ENCODE results near the gene SPTLC3. TPM values are rescaled to one million over a fixed set of nuclear protein-coding genes. Genes with fewer than 3 reads are reported as not detected.

The SPTLC3 gene
- total and polyA plus RNA-seq, 7 experiments from 2014 or later = 0.24 to 2.4 (median 0.73) TPM

GRCh38 chr20:13111249-13111911, 102.6 kb downstream of the SPTLC3 start:
- Histone ChIP-seq H3K4me1 (ENCODE audit: control insufficient read depth in 2 of 2, insufficient read depth in 2 of 2, low read length in 2 of 2) (no peaks in the 10 kb centered on the region), H3K27ac (ENCODE audit: low read depth, low read length) (no peak overlapping the region), H3K9me3 (ENCODE audit: control insufficient read depth in 2 of 3, low read length in 3 of 3) (no peaks in the 10 kb centered on the region), H3K4me3 (ENCODE audit: low read length) (no peak overlapping the region), H3K36me3 (ENCODE audit: control insufficient read depth in 2 of 3, insufficient read depth in 3 of 3, low read length in 3 of 3) (no peaks in the 10 kb centered on the region), H3K27me3 (ENCODE audit: control insufficient read depth in 2 of 2, insufficient read depth in 2 of 2, low read length in 2 of 2) (no peaks in the 10 kb centered on the region)
- Mint-ChIP-seq H3K4me3 (no peak overlapping the region), H3K36me3 (no peaks in the 10 kb centered on the region), H3K9me3 (no peaks in the 10 kb centered on the region), H3K27ac (no peak overlapping the region), H3K27me3 (peaks cover 0 to 5% (median 1%) of the 10 kb centered on the region in 5 donors), H3K4me1 (no peaks in the 10 kb centered on the region)
- ChIA-PET POLR2A (interaction anchor here (0.6 kb wide), 1 partner anchor 509 kb away, joined by 3 read pairs; no protein-coding TSS in a partner anchor), CTCF (interaction anchor here (0.7 to 1.2 kb wide), 3 partner anchors 10 to 430 kb away, joined by 3 read pairs; no protein-coding TSS in a partner anchor)
- intact Hi-C loops (cut with micrococcal nuclease) = no loop called here
- no peak for ATAC-seq
- no peak for DNase-seq

- H3K4me1 Mint-ChIP-seq = no peaks in the 10 kb centered on the region
- Histone ChIP-seq H3K9me3 (ENCODE audit: control insufficient read depth in 2 of 3, low read length in 3 of 3) (no peaks in the 10 kb centered on the region), H3K27ac (ENCODE audit: low read depth, low read length) (no peak overlapping the region), H3K4me1 (ENCODE audit: control insufficient read depth in 2 of 2, insufficient read depth in 2 of 2, low read length in 2 of 2) (no peaks in the 10 kb centered on the region), H3K4me3 (ENCODE audit: low read length) (no peak overlapping the region), H3K36me3 (ENCODE audit: control insufficient read depth in 2 of 3, insufficient read depth in 3 of 3, low read length in 3 of 3) (no peaks in the 10 kb centered on the region), H3K27me3 (ENCODE audit: control insufficient read depth in 2 of 2, insufficient read depth in 2 of 2, low read length in 2 of 2) (no peaks in the 10 kb centered on the region)
- no peaks in the 10 kb centered on the region for H3K27me3 Mint-ChIP-seq
- DNase-seq (no peak), ATAC-seq (no peak)
- POLR2A ChIA-PET = no interaction called here
- intact Hi-C loops (cut with micrococcal nuclease) = no loop called here
- CTCF ChIA-PET = no interaction called here
- H3K9me3 Mint-ChIP-seq = no peaks in the 10 kb centered on the region
- H3K27ac Mint-ChIP-seq = no peak overlapping the region
- H3K4me3 Mint-ChIP-seq = no peak overlapping the region
- no peaks in the 10 kb centered on the region for H3K36me3 Mint-ChIP-seq
These were observed 105.0 kb downstream of the SPTLC3 start for GRCh38 chr20:13113731-13114130.

- CTCF ChIA-PET = interaction anchor here (0.7 to 8.2 kb wide), 4 partner anchors 144 to 655 kb away, joined by 5 to 73 read pairs (median 6); no protein-coding TSS in a partner anchor
- intact Hi-C loops (cut with micrococcal nuclease) = no loop called here
These were observed 108.4 kb downstream of the SPTLC3 start for GRCh38 chr20:13117200-13117599.

GRCh38 chr20:13118676-13119075, 109.9 kb downstream of the SPTLC3 start:
- Mint-ChIP-seq H3K9me3 (peaks cover 0 to 2% (median 0%) of the 10 kb centered on the region in 11 donors), H3K36me3 (no peaks in the 10 kb centered on the region), H3K27me3 (no peaks in the 10 kb centered on the region), H3K4me3 (no peak overlapping the region), H3K4me1 (no peaks in the 10 kb centered on the region), H3K27ac (no peak overlapping the region)
- Histone ChIP-seq H3K4me1 (ENCODE audit: control insufficient read depth in 2 of 2, insufficient read depth in 2 of 2, low read length in 2 of 2) (no peaks in the 10 kb centered on the region), H3K27me3 (ENCODE audit: control insufficient read depth in 2 of 2, insufficient read depth in 2 of 2, low read length in 2 of 2) (no peaks in the 10 kb centered on the region), H3K27ac (ENCODE audit: low read depth, low read length) (no peak overlapping the region), H3K36me3 (ENCODE audit: control insufficient read depth in 2 of 3, insufficient read depth in 3 of 3, low read length in 3 of 3) (no peaks in the 10 kb centered on the region), H3K9me3 (ENCODE audit: control insufficient read depth in 2 of 3, low read length in 3 of 3) (no peaks in the 10 kb centered on the region), H3K4me3 (ENCODE audit: low read length) (no peak overlapping the region)
- ATAC-seq = no peak
- no peak for DNase-seq
- intact Hi-C loops (cut with micrococcal nuclease) = loop anchor here (1.0 to 2.0 kb wide), 6 partner anchors 102 to 654 kb away; no protein-coding TSS in a partner anchor
- POLR2A ChIA-PET = no interaction called here
- CTCF ChIA-PET = interaction anchor here (0.6 to 8.2 kb wide), 14 partner anchors 9 to 653 kb away, joined by 3 to 73 read pairs (median 4); no protein-coding TSS in a partner anchor

More at GRCh38 chr20:13117200-13117599, 108.4 kb downstream of the SPTLC3 start:
- peaks cover 0 to 2% (median 0%) of the 10 kb centered on the region in 11 donors for H3K9me3 Mint-ChIP-seq
- no peak overlapping the region for H3K4me3 Mint-ChIP-seq
- no peak overlapping the region for H3K27ac ChIP-seq (ENCODE audit: low read depth, low read length)
- H3K4me1 Mint-ChIP-seq = no peaks in the 10 kb centered on the region
- H3K9me3 ChIP-seq (ENCODE audit: control insufficient read depth in 2 of 3, low read length in 3 of 3) = no peaks in the 10 kb centered on the region
- H3K27me3 ChIP-seq (ENCODE audit: control insufficient read depth in 2 of 2, insufficient read depth in 2 of 2, low read length in 2 of 2) = no peaks in the 10 kb centered on the region
- no peaks in the 10 kb centered on the region for H3K36me3 ChIP-seq (ENCODE audit: control insufficient read depth in 2 of 3, insufficient read depth in 3 of 3, low read length in 3 of 3)
- no peak for ATAC-seq
- H3K27me3 Mint-ChIP-seq = no peaks in the 10 kb centered on the region
- DNase-seq = no peak
- H3K36me3 Mint-ChIP-seq = no peaks in the 10 kb centered on the region
- POLR2A ChIA-PET = no interaction called here
- H3K27ac Mint-ChIP-seq = no peak overlapping the region
- no peaks in the 10 kb centered on the region for H3K4me1 ChIP-seq (ENCODE audit: control insufficient read depth in 2 of 2, insufficient read depth in 2 of 2, low read length in 2 of 2)
- no peak overlapping the region for H3K4me3 ChIP-seq (ENCODE audit: low read length)

- Mint-ChIP-seq H3K36me3 (no peaks in the 10 kb centered on the region), H3K9me3 (peaks cover 0 to 2% (median 0%) of the 10 kb centered on the region in 11 donors), H3K27ac (no peak overlapping the region), H3K4me1 (no peaks in the 10 kb centered on the region), H3K27me3 (no peaks in the 10 kb centered on the region), H3K4me3 (no peak overlapping the region)
- ATAC-seq (peak; percentile 82), DNase-seq (peak in 8 of 9 donors; percentile 6 to 76 (median 66))
- H3K4me3 ChIP-seq (ENCODE audit: low read length) = no peak overlapping the region
- ChIA-PET CTCF (interaction anchor here (0.7 to 8.2 kb wide), 9 partner anchors 10 to 427 kb away, joined by 3 to 73 read pairs (median 5); no protein-coding TSS in a partner anchor), POLR2A (interaction anchor here (0.8 kb wide), 1 partner anchor 143 kb away, joined by 3 read pairs; no protein-coding TSS in a partner anchor)
- H3K9me3 ChIP-seq (ENCODE audit: control insufficient read depth in 2 of 3, low read length in 3 of 3) = no peaks in the 10 kb centered on the region
- no peaks in the 10 kb centered on the region for H3K27me3 ChIP-seq (ENCODE audit: control insufficient read depth in 2 of 2, insufficient read depth in 2 of 2, low read length in 2 of 2)
- H3K4me1 ChIP-seq (ENCODE audit: control insufficient read depth in 2 of 2, insufficient read depth in 2 of 2, low read length in 2 of 2) = no peaks in the 10 kb centered on the region
- intact Hi-C loops (cut with micrococcal nuclease) = loop anchor here (1.0 to 2.0 kb wide), 6 partner anchors 101 to 653 kb away; no protein-coding TSS in a partner anchor
- no peak overlapping the region for H3K27ac ChIP-seq (ENCODE audit: low read depth, low read length)
- no peaks in the 10 kb centered on the region for H3K36me3 ChIP-seq (ENCODE audit: control insufficient read depth in 2 of 3, insufficient read depth in 3 of 3, low read length in 3 of 3)
These were observed 110.8 kb downstream of the SPTLC3 start for GRCh38 chr20:13119583-13119982.

GRCh38 chr20:13120471-13120870, 111.7 kb downstream of the SPTLC3 start:
- CTCF ChIA-PET = interaction anchor here (0.8 to 8.2 kb wide), 4 partner anchors 141 to 426 kb away, joined by 4 to 73 read pairs (median 12); no protein-coding TSS in a partner anchor
- ATAC-seq (no peak), DNase-seq (no peak)
- Mint-ChIP-seq H3K4me3 (no peak overlapping the region), H3K36me3 (no peaks in the 10 kb centered on the region), H3K9me3 (peaks cover 0 to 2% (median 0%) of the 10 kb centered on the region in 11 donors), H3K4me1 (no peaks in the 10 kb centered on the region), H3K27ac (no peak overlapping the region), H3K27me3 (no peaks in the 10 kb centered on the region)
- Histone ChIP-seq H3K36me3 (ENCODE audit: control insufficient read depth in 2 of 3, insufficient read depth in 3 of 3, low read length in 3 of 3) (no peaks in the 10 kb centered on the region), H3K27ac (ENCODE audit: low read depth, low read length) (no peak overlapping the region), H3K9me3 (ENCODE audit: control insufficient read depth in 2 of 3, low read length in 3 of 3) (no peaks in the 10 kb centered on the region), H3K4me1 (ENCODE audit: control insufficient read depth in 2 of 2, insufficient read depth in 2 of 2, low read length in 2 of 2) (no peaks in the 10 kb centered on the region), H3K4me3 (ENCODE audit: low read length) (no peak overlapping the region), H3K27me3 (ENCODE audit: control insufficient read depth in 2 of 2, insufficient read depth in 2 of 2, low read length in 2 of 2) (no peaks in the 10 kb centered on the region)
- intact Hi-C loops (cut with micrococcal nuclease) = no loop called here
- POLR2A ChIA-PET = interaction anchor here (0.8 kb wide), 1 partner anchor 142 kb away, joined by 3 read pairs; no protein-coding TSS in a partner anchor
